Right lobe of liver (tissue), 4 donors: ENCODE results near the gene NWD2.

Experiments
- CTCF ChIP-seq, 4 donors: fragments of 200-600 bp in 3 of 4; fragments of 450-650 bp in 1 of 4; IDR thresholded peaks; one replicate each; pipeline versions ENCODE4 v1.5.1 to v1.8.0; 2016 to 2022; ENCODE audit warnings: antibody characterized with exemption in 4 of 4, mild to moderate bottlenecking in 2 of 4
- POLR2A ChIP-seq: fragments of 450-650 bp; IDR thresholded peaks from one replicate; pipeline ENCODE4 v1.6.1; 2017; ENCODE audit warnings: antibody characterized with exemption, mild to moderate bottlenecking
- donor health status: DM: no; HTN: no; CAD: no.
- donor health status: DM: no; HTN: no; CAD: no.
- donor health status: DM: no; HTN: yes; CAD: no.

GRCh38 chr4:37450911-37451310, 206.4 kb downstream of the NWD2 start:
- no peak for TF ChIP-seq CTCF (IDR thresholded peaks at IDR 0.05)
- no peak for TF ChIP-seq POLR2A
